ENCODE measurements around the gene CASD1. TPM values are rescaled to one million over a fixed set of nuclear protein-coding genes. Genes with fewer than 3 reads are reported as not detected.

The CASD1 gene
- polyA plus RNA-seq, 2 of the 4 experiments (the other 2 are of a cell fraction), result 16.3 to 35.4 TPM

- DNase-seq (ENCODE audit: low read depth in 1 of 2, low spot score in 1 of 2), result no peak
- CTCF ChIA-PET, result no interaction called here
- TF ChIP-seq ZFP36 (IDR thresholded peaks at IDR 0.05; ENCODE audit: borderline replicate concordance, partially characterized antibody), result no peak
- TF ChIP-seq ESRRA (IDR thresholded peaks at IDR 0.05; ENCODE audit: borderline replicate concordance, low read length), result no peak
- TF ChIP-seq EP300 (IDR thresholded peaks at IDR 0.05), result no peak
- TF ChIP-seq HDAC2 (IDR thresholded peaks at IDR 0.05), result no peak
- TF ChIP-seq HEYL (CRISPR knock-in tag; IDR thresholded peaks at IDR 0.05), result no peak
- TF ChIP-seq JUNB (IDR thresholded peaks at IDR 0.05), result no peak
- H3K9me3 ChIP-seq, result no peaks in the 10 kb centered on the region
- ATAC-seq, result no peak
- no peak overlapping the region for H3K4me3 ChIP-seq
- POLR2A ChIA-PET, result no interaction called here
- H3K27ac ChIP-seq, result no peak overlapping the region
- H3K4me1 ChIP-seq, result no peaks in the 10 kb centered on the region
- FAIRE-seq, result no peak
- no peak overlapping the region for H3K4me2 ChIP-seq
- 89% methylated on average over 2 of the region's 2 CpGs for WGBS (ENCODE audit: missing lambda C conversion rate)
Measured at GRCh38 chr7:94483843-94484242, 25.8 kb upstream of the CASD1 start.

GRCh38 chr7:94486216-94486615 is 23.4 kb upstream of the CASD1 start:
- no peak for FAIRE-seq
- ChIA-PET CTCF (no interaction called here), POLR2A (no interaction called here)
- Histone ChIP-seq H3K27ac (no peak overlapping the region), H3K4me1 (no peaks in the 10 kb centered on the region), H3K4me3 (no peak overlapping the region), H3K4me2 (no peak overlapping the region), H3K9me3 (no peaks in the 10 kb centered on the region)
- no peak for TF ChIP-seq MAX (IDR thresholded peaks at IDR 0.05)
- no peak for TF ChIP-seq TP53 (CRISPR knock-in tag; IDR thresholded peaks at IDR 0.05)
- no peak for TF ChIP-seq RARB (CRISPR knock-in tag; IDR thresholded peaks at IDR 0.05)
- 71% methylated on average over 3 of the region's 3 CpGs for WGBS (ENCODE audit: missing lambda C conversion rate)
- no peak for ATAC-seq
- DNase-seq (ENCODE audit: low read depth in 1 of 2, low spot score in 1 of 2), result no peak

- H3K27ac ChIP-seq, result no peak overlapping the region
- no peak for ATAC-seq
- POLR2A ChIA-PET, result no interaction called here
- no peak for TF ChIP-seq NR3C1 (IDR thresholded peaks at IDR 0.05)
- TF ChIP-seq RCOR1 (IDR thresholded peaks at IDR 0.05; ENCODE audit: low read depth, low read length), result no peak
- no peak for TF ChIP-seq FOSL2 (IDR thresholded peaks at IDR 0.05)
- no peak for TF ChIP-seq FOSL2 (CRISPR knock-in tag; IDR thresholded peaks at IDR 0.05)
- no peak for TF ChIP-seq BHLHE40 (IDR thresholded peaks at IDR 0.05; ENCODE audit: low read depth, low read length)
- no peak for TF ChIP-seq ZC3H11A (IDR thresholded peaks at IDR 0.05)
- no peak for TF ChIP-seq USF2 (IDR thresholded peaks at IDR 0.05)
- no peak for TF ChIP-seq HMGXB4 (CRISPR knock-in tag; IDR thresholded peaks at IDR 0.05; ENCODE audit: borderline replicate concordance)
- no peak for TF ChIP-seq TP53 (CRISPR knock-in tag; IDR thresholded peaks at IDR 0.05)
- no peak for TF ChIP-seq RFX5 (IDR thresholded peaks at IDR 0.05)
- no peak for TF ChIP-seq PHF8 (IDR thresholded peaks at IDR 0.05; ENCODE audit: borderline replicate concordance, low read depth)
- TF ChIP-seq CBX8 (IDR thresholded peaks at IDR 0.05), result no peak
- no peak for TF ChIP-seq POLR2A (IDR thresholded peaks at IDR 0.05; ENCODE audit: low read length)
- no peak for TF ChIP-seq KDM5A (IDR thresholded peaks at IDR 0.05)
- TF ChIP-seq EP300 (IDR thresholded peaks at IDR 0.05), result no peak
- TF ChIP-seq SMC3 (IDR thresholded peaks at IDR 0.05), result no peak
- TF ChIP-seq BCL3 (IDR thresholded peaks at IDR 0.05), result no peak
- no peak for TF ChIP-seq POLR2AphosphoS2 (conservative IDR thresholded peaks at IDR 0.05; ENCODE audit: low read length)
- no peak for TF ChIP-seq HES2 (IDR thresholded peaks at IDR 0.05)
- TF ChIP-seq GATA3 (IDR thresholded peaks at IDR 0.05; ENCODE audit: borderline replicate concordance), result no peak
- WGBS (ENCODE audit: missing lambda C conversion rate), result 39% methylated on average over 3 of the region's 3 CpGs
- no peak for FAIRE-seq
- no peak overlapping the region for H3K4me2 ChIP-seq
- CTCF ChIA-PET, result no interaction called here
- H3K9me3 ChIP-seq, result no peaks in the 10 kb centered on the region
- no peak overlapping the region for H3K4me3 ChIP-seq
- no peaks in the 10 kb centered on the region for H3K4me1 ChIP-seq
- DNase-seq (ENCODE audit: low read depth in 1 of 2, low spot score in 1 of 2), result no peak
Measured at GRCh38 chr7:94491410-94491809, 18.2 kb upstream of the CASD1 start.
